Activated CD8-positive, alpha-beta memory T cell treated with anti-CD3 and anti-CD28 coated beads, Interleukin-2, amount 50 U/mL, for 1 hour (primary cell): ENCODE data around the gene METTL2A.
"Not testable (repeated sequence)": the region's sequence is repeated elsewhere in the genome, so short reads cannot be mapped to it uniquely, and the experiment has no call there.

Source experiments
- DNase-seq: peaks from one replicate; pipeline ENCODE4 v3.0.0-alpha.2; 2020; ENCODE audit errors: extremely low read depth

The METTL2A gene

DNA sequence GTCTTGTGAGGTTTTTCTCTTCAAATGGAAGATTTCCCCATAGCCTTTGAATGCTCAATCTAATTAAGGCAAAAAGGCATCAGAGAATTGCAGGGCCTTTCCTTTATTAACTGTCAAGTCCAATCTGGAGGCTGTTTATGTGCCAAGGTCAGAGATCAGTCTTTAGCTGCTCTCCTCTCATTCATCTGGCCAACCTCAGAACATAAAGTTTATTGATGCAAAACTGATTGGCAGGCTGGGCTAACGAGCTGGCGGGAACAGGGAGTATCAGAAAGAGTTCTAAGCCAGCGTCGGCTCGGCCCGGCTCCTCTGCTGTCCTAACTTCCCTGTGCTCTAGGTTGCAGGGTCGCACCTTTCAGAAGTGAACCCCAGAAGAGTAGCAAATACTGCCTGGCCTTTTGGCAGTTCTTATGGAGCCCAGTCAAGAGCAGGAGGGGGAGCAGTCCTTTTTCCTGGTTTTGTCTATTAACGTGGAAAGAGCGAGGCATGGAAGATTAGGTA, 47.7 kb downstream of the METTL2A start:
- not testable (repeated sequence) for DNase-seq

DNA sequence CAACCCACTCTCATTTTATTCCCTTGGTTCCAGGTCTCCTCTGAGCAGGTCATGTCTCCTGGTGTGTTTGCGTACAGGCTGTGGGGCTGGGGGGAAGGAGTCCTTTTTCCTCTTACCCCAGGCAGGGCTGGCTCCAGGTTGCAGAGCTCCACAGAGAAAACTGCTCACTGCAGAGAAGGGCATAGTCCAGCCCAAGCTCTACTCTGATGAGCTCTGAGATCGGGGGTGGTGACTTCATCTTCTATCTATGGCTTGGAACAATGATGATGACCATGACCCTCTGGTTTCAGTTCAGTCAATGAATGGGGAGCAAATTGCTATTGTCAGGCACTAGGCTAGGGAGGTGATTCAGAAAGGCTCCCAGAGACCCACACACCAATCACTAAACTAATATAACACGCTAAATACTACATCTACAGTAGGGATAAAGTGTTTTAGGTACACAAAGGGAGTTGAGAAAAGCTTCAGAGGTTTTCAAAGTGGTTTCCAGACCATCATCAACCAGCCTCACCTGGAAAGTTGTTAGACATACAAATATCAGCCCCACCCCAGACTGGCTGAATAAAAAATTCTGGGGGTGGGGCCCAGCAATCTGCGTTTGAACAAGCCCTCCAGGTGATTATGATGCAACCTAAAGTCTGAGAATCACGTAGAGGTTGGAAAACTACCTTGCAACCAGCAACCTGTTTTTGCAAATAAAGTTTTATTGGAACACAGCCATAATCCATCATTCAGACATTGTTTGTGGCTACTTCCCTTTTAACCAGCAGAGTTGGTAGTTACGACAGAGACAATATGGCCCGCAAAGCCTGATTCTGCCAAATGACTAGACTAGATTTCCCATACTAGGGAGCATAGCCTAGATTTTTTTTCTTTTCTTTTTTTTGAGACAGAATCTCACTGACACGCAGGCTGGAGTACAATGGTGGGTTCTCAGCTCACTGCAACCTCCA, 49.6 kb downstream of the METTL2A start:
- not testable (repeated sequence) for DNase-seq

DNA sequence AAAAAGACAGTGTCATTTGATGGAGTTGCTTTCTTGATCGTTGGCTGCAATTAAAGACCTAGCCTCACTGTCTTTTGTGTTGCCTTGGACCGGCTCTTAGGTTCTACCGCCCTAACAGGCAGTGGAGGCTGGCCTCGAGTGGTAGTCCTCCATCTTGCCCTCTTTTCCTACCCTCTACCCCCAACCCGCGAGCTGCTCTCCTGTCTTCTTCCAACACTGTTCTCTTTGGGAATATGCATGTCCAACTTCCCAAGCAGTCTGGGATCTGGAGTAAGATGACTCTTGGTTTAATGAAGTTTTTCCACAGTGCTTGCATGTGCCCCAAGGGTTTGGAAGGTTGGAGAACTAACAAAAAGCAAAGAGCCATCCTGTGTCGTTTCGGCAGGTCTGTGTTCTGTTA, 53.4 kb downstream of the METTL2A start:
- not testable (repeated sequence) for DNase-seq

DNA sequence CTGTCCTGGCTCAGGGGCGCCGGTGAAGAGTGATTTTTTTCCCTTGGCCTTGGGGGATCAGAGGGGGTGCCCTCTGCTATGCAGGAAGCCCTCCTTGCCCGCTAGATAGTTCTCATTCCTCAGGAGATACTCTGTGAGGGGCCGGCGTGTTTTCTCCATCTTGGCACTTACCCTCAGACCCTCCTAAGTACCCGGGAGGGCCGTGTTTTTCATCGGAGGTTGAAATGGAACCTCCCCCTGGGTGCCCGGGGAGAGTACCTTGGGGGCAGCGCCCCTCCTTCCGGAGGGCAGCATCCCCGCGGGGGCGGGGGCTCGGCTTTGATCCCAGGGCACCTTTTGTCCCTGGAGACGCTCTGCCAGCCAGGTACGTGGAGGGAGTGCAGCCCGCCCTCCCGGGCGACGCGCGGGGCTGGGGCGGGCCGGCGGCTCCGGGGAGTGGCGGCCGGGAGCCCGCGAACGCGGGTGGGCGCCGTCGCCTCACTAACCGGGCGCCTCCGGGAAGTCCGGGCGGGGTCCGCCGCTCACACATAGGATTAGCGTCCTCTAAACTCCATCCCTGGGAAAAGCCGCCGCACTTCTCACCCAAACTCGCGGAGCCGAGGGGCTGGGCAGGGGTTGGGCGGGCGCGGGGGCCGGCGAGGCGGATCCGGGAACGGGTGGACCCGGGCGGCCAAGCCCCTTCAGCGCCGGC, 54.2 kb downstream of the METTL2A start:
- DNase-seq, result not testable (repeated sequence)

DNA sequence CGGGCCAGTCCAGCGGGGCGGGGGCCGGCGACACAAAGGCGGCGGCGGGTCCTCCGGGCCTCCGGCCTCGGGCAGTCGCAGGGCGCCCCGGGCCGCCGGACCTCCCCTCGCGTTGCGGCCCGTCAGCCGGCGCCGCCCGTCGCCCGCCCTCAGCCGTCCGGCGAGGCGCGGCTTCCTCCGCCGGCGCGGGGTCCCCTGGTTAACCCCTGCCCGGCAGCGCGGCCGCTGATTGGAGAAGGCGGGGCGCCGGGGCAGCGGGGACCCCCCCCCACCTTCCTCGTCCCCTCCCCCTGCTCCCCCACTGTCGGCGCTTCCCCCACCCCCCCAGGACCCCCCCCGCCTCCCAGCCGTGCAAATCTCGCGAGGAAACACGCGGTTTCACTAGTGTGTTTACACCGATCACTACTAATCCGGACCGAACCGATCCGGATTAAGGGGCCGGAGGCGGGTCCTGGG, 54.8 kb downstream of the METTL2A start, which contains the start of gene TLK2:
Gene TLK2, plus strand, starts transcription at position 402 of the 456 bp plus-strand sequence. CDS start 2,301 bp downstream, outside the sequence.
- peak; percentile 65 for DNase-seq

DNA sequence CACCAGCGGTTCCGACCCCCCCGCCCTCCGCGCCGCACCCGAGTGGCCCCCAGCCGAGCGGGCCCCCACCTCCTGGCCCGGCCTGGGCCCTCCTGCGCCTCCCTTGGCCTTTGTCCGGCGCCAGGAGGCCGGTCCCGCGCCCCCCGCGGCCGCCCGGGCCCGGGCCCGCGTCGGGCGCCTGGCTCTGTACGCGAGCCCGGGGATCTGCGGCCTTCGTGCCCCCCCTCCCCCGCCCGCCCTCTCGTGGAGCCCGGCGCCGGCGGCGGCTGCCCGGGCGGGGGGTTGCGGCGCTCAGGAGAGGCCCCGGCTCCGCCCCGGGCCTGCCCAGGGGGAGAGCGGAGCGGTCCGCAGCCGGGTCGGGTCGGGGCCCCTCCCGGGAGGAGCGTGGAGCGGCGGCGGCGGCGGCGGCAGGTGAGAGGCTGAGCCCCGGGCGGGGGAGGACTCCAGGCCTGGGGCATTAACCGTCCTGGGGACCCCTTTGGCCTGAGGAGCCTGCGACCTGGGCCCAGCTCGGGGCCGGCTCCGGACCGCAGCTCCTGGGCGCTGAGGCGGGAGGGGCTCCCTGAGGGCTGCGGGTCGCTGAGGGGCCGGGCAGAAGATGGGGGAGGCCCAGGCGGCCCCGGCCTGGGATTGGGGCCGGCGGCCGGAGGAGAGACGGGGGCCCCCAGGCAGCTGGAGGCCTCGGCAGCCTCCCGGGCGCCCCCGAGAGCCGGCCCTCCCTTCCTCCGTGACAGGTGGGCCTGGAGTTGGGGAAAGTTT, 55.4 kb downstream of the METTL2A start:
- not testable (repeated sequence) for DNase-seq

DNA sequence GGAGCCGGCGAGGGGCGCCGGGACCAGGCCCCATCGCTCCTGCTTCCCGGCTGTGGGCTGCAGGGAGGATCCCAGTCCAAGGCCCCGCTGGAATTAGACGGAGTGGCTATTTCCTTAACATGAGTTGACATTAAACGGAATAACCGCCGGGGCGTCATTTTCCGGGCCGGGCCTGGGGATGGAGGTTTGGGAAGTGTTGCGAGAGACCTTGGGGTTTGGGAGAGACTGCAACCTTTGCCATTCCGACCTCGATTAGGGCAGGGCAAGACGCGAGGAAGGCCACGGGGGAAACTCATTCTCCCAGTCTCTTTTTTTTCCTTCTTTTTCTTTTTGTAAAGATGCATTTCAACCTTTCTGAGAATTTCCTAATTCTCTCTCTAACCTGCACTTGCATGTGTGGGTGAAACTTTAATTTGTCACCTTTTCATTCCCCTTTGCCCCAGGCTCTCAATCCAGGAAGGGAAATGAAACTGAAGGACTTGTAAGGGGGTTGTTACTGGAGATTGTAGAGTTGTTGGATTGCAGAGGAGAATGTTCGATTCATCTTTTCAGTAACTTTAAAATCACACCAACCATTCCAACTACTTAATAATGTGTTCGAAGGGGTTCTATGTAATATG, 56.1 kb downstream of the METTL2A start:
- not testable (repeated sequence) for DNase-seq

DNA sequence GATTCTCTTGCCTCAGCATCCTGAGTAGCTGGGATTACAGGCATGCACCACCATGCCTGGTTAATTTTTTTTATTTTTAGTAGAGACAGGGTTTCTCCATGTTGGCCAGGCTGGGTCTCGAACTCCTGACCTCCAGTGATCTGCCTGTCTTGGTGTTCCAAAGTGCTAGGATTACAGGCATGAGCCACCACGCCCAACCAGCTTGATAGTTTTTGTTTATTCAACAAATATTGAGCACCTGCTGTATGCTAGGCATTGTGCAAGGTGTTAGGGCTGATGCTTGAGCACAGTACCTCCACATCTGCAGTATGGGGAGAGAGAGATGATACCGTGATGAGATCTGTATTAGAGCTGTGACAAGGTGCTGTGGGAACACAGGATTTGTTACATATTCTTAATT, 58.9 kb downstream of the METTL2A start:
- not testable (repeated sequence) for DNase-seq

DNA sequence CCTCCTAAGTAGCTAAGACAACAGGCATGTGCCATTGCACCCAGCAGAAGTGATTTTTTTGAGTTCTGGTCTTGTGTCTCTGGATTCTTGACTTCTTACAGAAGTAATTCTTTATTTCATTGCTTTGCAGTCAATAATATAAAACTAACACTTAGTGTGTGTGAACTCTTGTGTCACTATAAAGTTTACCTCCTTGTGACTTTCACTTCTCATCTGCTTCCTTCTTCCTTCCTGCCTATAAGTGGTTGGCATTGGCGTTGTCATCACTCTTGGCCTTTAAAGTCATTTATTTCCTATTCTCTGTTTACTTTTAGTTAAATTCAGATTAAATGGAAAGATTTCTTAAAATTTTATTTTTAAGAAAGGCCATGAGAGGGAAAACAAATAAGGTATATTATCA, 67.3 kb downstream of the METTL2A start:
- DNase-seq, result not testable (repeated sequence)

DNA sequence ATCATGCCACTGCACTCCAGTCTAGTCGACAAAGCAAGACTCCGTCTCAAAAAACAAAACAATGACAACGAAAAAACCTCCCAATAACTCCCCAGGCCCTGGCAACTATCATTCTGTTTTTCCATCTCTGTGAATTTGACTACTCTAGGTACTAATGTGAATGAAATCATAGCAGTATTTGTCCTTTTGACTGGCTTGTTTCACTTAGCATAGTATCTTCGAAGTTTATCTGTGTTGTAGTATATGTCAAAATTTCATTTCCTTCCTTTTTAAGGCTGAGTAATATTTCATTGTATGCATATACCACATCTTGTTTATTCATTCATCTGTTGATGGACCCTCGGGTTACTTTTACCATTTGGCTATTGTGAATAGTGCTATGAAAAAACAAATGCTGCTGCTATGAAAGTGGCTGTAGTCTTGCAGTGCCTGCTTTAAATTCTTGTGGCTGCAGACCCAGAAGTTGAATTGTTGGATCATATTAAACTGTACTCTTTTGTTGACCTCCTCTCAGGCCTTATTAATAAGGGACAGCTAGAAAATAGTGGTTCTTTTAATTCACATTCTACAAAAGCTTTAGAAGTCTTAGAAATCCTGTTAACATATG, 69.5 kb downstream of the METTL2A start:
- not testable (repeated sequence) for DNase-seq

DNA sequence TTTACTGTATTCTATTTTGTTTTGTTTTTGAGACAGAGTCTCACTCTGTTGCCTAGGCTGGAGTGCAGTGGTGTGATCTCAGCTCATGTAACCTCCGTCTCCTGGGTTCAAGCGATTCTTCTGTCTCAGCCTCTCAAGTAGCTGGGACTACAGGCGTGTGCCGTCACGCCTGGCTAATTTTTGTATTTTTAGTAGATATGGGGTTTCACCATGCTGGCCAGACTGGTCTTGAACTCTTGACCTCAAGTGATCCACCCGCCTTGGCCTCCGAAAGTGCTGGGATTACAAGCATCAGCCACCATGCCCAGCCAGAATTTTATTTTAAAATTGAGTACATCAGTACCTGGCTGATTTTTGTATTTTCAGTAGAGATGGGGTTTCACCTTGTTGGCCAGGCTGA, 70.4 kb downstream of the METTL2A start:
- not testable (repeated sequence) for DNase-seq

DNA sequence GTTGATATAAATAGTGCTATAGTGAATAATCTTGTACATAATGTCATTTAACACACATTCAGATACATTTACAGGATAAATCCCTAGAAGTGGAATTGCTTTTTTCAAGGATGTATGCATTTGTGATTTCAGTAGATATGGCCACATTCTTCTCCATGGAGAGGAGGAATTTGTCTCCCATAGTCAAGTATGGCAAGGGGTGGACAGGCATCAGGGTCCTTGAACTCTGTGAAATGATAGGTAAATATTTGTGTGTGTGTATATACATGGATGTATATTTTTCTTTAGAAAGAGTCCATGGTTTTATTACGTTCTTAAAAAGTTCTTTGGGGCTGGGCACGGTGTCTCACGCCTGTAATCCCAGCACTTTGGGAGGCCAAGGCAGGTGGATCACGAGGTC, 72.6 kb downstream of the METTL2A start:
- DNase-seq, result not testable (repeated sequence)

DNA sequence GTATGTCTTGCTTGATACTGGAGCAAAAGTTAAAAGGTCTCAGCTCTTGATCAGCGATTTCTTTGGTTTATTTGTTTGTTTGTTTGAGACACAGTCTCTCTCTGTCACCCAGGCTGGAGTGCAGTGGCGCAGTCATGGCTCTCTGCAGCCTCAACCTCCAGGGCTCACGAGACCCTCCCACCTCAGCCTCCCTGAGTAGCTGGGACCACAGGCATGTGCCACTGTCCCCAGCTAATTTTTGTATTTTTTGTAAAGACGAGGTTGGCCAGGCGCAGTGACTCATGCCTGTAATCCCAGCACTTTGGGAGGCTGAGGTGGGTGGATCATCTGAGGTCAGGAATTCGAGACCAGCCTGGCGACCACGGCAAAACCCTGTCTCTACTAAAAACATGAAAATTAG, 75.1 kb downstream of the METTL2A start:
- not testable (repeated sequence) for DNase-seq
